ENCODE measurements around the gene SNCAIP. TPM values are rescaled to one million over a fixed set of nuclear protein-coding genes. Genes with fewer than 3 reads are reported as not detected.

Gene SNCAIP
- total RNA-seq, 2 donors from 2014 or later, result 5.1 to 8.2 TPM

GRCh38 chr5:122295138-122295537 is 16.9 kb upstream of the SNCAIP start:
- 70% methylated on average over 2 of the region's 2 CpGs for WGBS
- no peak overlapping the region for H3K4me3 ChIP-seq
- DNase-seq (ENCODE audit: low spot score), result no peak
- H3K9me3 ChIP-seq, result no peaks in the 10 kb centered on the region
- no peaks in the 10 kb centered on the region for H3K4me1 ChIP-seq (replicated peaks)
- no peaks in the 10 kb centered on the region for H3K36me3 ChIP-seq
- peak; percentile 8 for TF ChIP-seq POLR2AphosphoS5 (IDR thresholded peaks at IDR 0.05)
- TF ChIP-seq POLR2A (IDR thresholded peaks at IDR 0.05), result no peak
- no peak overlapping the region for H3K27ac ChIP-seq
- no peaks in the 10 kb centered on the region for H3K27me3 ChIP-seq (replicated peaks; ENCODE audit: insufficient read depth)
- intact Hi-C loops (cut with DNase I), result no loop called here

DNA sequence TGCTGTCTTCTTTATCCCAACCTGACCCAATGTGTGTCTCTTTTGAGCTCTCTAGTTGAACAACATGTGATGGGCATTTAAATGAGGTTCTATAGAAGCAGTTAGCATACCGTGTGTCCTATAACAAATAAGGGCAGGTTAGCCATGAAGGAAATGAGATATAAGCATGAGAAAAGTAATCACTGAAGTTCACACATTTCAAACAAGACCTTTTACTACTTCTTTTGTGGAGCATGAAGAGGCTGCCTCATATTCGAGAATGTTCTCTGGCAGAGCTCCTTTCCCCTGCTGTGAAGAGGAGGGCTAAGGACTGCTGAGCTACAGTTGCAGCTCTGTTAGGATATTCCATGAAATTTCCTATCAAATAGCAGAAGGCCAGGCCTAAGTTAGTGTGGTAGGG is 15.2 kb upstream of the SNCAIP start:
- Histone ChIP-seq H3K4me1 (replicated peaks) (peaks cover 4% of the 10 kb centered on the region), H3K9me3 (no peaks in the 10 kb centered on the region), H3K27me3 (replicated peaks; ENCODE audit: insufficient read depth) (no peaks in the 10 kb centered on the region), H3K36me3 (no peaks in the 10 kb centered on the region), H3K4me3 (no peak overlapping the region), H3K27ac (no peak overlapping the region)
- DNase-seq (ENCODE audit: low spot score), result no peak
- TF ChIP-seq, protein P1, sequence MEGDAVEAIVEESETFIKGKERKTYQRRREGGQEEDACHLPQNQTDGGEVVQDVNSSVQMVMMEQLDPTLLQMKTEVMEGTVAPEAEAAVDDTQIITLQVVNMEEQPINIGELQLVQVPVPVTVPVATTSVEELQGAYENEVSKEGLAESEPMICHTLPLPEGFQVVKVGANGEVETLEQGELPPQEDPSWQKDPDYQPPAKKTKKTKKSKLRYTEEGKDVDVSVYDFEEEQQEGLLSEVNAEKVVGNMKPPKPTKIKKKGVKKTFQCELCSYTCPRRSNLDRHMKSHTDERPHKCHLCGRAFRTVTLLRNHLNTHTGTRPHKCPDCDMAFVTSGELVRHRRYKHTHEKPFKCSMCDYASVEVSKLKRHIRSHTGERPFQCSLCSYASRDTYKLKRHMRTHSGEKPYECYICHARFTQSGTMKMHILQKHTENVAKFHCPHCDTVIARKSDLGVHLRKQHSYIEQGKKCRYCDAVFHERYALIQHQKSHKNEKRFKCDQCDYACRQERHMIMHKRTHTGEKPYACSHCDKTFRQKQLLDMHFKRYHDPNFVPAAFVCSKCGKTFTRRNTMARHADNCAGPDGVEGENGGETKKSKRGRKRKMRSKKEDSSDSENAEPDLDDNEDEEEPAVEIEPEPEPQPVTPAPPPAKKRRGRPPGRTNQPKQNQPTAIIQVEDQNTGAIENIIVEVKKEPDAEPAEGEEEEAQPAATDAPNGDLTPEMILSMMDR (IDR thresholded peaks at IDR 0.05), result no peak
- TF ChIP-seq POLR2AphosphoS5 (IDR thresholded peaks at IDR 0.05), result no peak
- TF ChIP-seq POLR2A (IDR thresholded peaks at IDR 0.05), result no peak
- intact Hi-C loops (cut with DNase I), result no loop called here
- WGBS, result 83% methylated on average over 2 of the region's 2 CpGs

- TF ChIP-seq POLR2A (IDR thresholded peaks at IDR 0.05) (no peak), POLR2AphosphoS5 (IDR thresholded peaks at IDR 0.05) (no peak)
- TF ChIP-seq, protein P1 (IDR thresholded peaks at IDR 0.05), result no peak
- DNase-seq (ENCODE audit: low spot score), result no peak
- intact Hi-C loops (cut with DNase I), result no loop called here
- no peaks in the 10 kb centered on the region for H3K27me3 ChIP-seq (replicated peaks; ENCODE audit: insufficient read depth)
- no peaks in the 10 kb centered on the region for H3K9me3 ChIP-seq
- H3K4me3 ChIP-seq, result no peak overlapping the region
- no peak overlapping the region for H3K27ac ChIP-seq
- peaks cover 4% of the 10 kb centered on the region for H3K4me1 ChIP-seq (replicated peaks)
- WGBS, result 76% methylated on average over 6 of the region's 6 CpGs
- H3K36me3 ChIP-seq, result no peaks in the 10 kb centered on the region
Observed at GRCh38 chr5:122297587-122298298, 14.3 kb upstream of the SNCAIP start.

- no peaks in the 10 kb centered on the region for H3K9me3 ChIP-seq
- no peak overlapping the region for H3K27ac ChIP-seq
- DNase-seq (ENCODE audit: low spot score), result no peak
- no peak overlapping the region for H3K4me3 ChIP-seq
- 100% methylated on average over 1 of the region's 1 CpG for WGBS
- no peaks in the 10 kb centered on the region for H3K27me3 ChIP-seq (replicated peaks; ENCODE audit: insufficient read depth)
- peaks cover 4% of the 10 kb centered on the region for H3K4me1 ChIP-seq (replicated peaks)
- intact Hi-C loops (cut with DNase I), result no loop called here
- TF ChIP-seq POLR2AphosphoS5 (IDR thresholded peaks at IDR 0.05) (no peak), POLR2A (IDR thresholded peaks at IDR 0.05) (no peak)
- TF ChIP-seq, protein P1 (IDR thresholded peaks at IDR 0.05), result no peak
- no peaks in the 10 kb centered on the region for H3K36me3 ChIP-seq
Observed at GRCh38 chr5:122300374-122300773, 11.7 kb upstream of the SNCAIP start.

GRCh38 chr5:122301016-122301415 is 11.0 kb upstream of the SNCAIP start:
- Histone ChIP-seq H3K27me3 (replicated peaks; ENCODE audit: insufficient read depth) (no peaks in the 10 kb centered on the region), H3K36me3 (no peaks in the 10 kb centered on the region), H3K9me3 (no peaks in the 10 kb centered on the region), H3K4me1 (replicated peaks) (peaks cover 4% of the 10 kb centered on the region), H3K27ac (no peak overlapping the region), H3K4me3 (no peak overlapping the region)
- DNase-seq (ENCODE audit: low spot score), result no peak
- peak; percentile 12 for TF ChIP-seq POLR2AphosphoS5 (IDR thresholded peaks at IDR 0.05)
- TF ChIP-seq, protein P1 (IDR thresholded peaks at IDR 0.05), result no peak
- intact Hi-C loops (cut with DNase I), result no loop called here
- WGBS, result 20% methylated on average over 2 of the region's 2 CpGs

All from prostate gland (tissue), 2 donors.